ENCODE measurements around the gene SRD5A1.

Gene SRD5A1

DNA sequence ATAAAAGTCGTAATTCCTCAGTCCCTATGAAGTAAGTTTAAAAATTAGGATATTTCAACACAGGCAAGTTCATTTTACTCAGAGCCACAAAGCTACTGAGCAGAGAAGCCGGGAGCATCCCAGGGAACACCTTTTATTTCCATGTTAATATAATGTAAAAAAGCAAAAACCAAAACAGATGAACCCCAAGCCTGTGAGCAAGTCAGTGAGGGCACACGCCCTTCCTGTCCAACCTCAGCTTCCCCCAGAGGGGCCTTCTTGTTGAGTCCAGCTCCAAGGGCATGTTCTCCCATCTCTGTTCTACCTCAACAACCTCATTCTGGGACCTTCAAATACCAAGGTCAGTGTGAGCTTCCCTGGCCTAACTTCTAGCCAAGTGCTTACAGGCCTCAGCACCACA is 25.2 kb upstream of the SRD5A1 start:
- H3K4me3 ChIP-seq (ENCODE audit: low read length) = no peak overlapping the region
- H3K4me1 ChIP-seq (ENCODE audit: low read length) = no peaks in the 10 kb centered on the region
- H3K27ac ChIP-seq (ENCODE audit: low read length) = no peak overlapping the region
- no peaks in the 10 kb centered on the region for H3K27me3 ChIP-seq (replicated peaks; ENCODE audit: insufficient read depth, low read length)
- H3F3A ChIP-seq (ENCODE audit: insufficient read depth, low read length) = no peaks in the 10 kb centered on the region
- peaks cover 7% of the 10 kb centered on the region; the same call in 1 of the 2 replicates for H4K20me1 ChIP-seq (ENCODE audit: insufficient read depth, low read length)
- no peaks in the 10 kb centered on the region for H3K9me2 ChIP-seq (replicated peaks; ENCODE audit: insufficient read depth, low read length)
- H3K79me2 ChIP-seq (ENCODE audit: low read length) = peaks cover 28% of the 10 kb centered on the region
- peaks cover 36% of the 10 kb centered on the region for H3K36me3 ChIP-seq (replicated peaks; ENCODE audit: insufficient read depth, low read length)
- DNase-seq = no peak
- H3K9me3 ChIP-seq (replicated peaks; ENCODE audit: insufficient read depth, low read length) = no peaks in the 10 kb centered on the region
- no peak for TF ChIP-seq EZH2phosphoT487 (IDR thresholded peaks at IDR 0.05; ENCODE audit: low read length)
- TF ChIP-seq EZH2 (optimal IDR thresholded peaks at IDR 0.05; ENCODE audit: low read depth, low read length) = no peak
- TF ChIP-seq, protein P1, sequence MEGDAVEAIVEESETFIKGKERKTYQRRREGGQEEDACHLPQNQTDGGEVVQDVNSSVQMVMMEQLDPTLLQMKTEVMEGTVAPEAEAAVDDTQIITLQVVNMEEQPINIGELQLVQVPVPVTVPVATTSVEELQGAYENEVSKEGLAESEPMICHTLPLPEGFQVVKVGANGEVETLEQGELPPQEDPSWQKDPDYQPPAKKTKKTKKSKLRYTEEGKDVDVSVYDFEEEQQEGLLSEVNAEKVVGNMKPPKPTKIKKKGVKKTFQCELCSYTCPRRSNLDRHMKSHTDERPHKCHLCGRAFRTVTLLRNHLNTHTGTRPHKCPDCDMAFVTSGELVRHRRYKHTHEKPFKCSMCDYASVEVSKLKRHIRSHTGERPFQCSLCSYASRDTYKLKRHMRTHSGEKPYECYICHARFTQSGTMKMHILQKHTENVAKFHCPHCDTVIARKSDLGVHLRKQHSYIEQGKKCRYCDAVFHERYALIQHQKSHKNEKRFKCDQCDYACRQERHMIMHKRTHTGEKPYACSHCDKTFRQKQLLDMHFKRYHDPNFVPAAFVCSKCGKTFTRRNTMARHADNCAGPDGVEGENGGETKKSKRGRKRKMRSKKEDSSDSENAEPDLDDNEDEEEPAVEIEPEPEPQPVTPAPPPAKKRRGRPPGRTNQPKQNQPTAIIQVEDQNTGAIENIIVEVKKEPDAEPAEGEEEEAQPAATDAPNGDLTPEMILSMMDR (IDR thresholded peaks at IDR 0.05; ENCODE audit: low read length) = no peak
- no peak overlapping the region for H2AFZ ChIP-seq (ENCODE audit: low read length)
- no peak overlapping the region for H3K9ac ChIP-seq (ENCODE audit: low read length)
- no peak overlapping the region for H3K4me2 ChIP-seq (ENCODE audit: low read depth, low read length)

DNA sequence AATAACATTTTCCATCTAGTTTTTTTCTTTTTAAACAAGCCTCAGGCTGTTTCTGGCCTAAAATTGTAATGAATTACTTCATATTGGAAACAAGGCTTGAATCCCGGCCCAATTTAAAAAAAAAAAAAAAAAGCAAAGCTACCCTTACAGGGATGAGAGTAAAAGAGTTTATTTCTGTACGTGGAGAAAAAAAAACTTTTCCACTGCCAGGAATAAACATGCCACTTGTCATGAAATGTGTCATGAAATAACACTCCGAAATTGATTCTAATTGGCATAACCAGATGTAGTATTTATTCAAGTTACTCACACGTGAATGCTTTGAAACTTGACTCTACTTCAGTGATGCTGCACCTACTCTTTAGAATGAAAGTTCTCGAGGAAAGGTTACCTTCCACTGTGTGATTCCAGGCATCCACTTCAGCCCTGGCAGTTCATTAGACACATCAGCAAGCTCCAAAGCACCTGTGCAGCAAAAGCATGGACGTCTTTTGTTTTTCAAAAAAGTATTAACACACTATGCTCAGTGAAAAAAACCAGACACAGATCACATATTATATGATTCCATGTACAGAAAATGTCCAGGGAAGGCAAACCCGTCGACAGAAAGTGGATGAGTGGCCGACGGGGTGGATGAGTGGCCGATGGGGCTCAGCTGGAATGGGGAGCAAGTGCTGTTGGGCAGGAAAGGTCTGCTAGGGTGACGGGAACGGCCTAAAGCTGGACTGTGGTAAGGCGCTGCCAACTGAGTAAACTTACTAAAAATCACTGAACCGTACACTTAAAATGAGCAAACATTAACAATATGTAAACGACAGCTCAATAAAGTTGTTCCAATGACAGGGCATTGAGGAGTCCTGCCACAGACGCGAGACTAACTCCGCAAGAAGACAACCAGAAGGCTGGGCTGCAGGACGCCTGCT is 21.6 kb upstream of the SRD5A1 start:
- no peak overlapping the region for H3K4me2 ChIP-seq (ENCODE audit: low read depth, low read length)
- no peak overlapping the region for H3K27ac ChIP-seq (ENCODE audit: low read length)
- no peak overlapping the region for H2AFZ ChIP-seq (ENCODE audit: low read length)
- H3K79me2 ChIP-seq (ENCODE audit: low read length) = peaks cover 61% of the 10 kb centered on the region
- H3K9me2 ChIP-seq (replicated peaks; ENCODE audit: insufficient read depth, low read length) = no peaks in the 10 kb centered on the region
- H3K27me3 ChIP-seq (replicated peaks; ENCODE audit: insufficient read depth, low read length) = no peaks in the 10 kb centered on the region
- H4K20me1 ChIP-seq (ENCODE audit: insufficient read depth, low read length) = peaks cover 13% of the 10 kb centered on the region; the same call in 1 of the 2 replicates
- no peaks in the 10 kb centered on the region for H3K4me1 ChIP-seq (ENCODE audit: low read length)
- TF ChIP-seq EZH2phosphoT487 (IDR thresholded peaks at IDR 0.05; ENCODE audit: low read length) = no peak
- no peak for TF ChIP-seq EZH2 (optimal IDR thresholded peaks at IDR 0.05; ENCODE audit: low read depth, low read length)
- TF ChIP-seq, protein P1 (IDR thresholded peaks at IDR 0.05; ENCODE audit: low read length) = no peak
- H3K36me3 ChIP-seq (replicated peaks; ENCODE audit: insufficient read depth, low read length) = peaks cover 38% of the 10 kb centered on the region
- no peaks in the 10 kb centered on the region for H3K9me3 ChIP-seq (replicated peaks; ENCODE audit: insufficient read depth, low read length)
- no peak overlapping the region for H3K9ac ChIP-seq (ENCODE audit: low read length)
- no peak for DNase-seq
- no peaks in the 10 kb centered on the region for H3F3A ChIP-seq (ENCODE audit: insufficient read depth, low read length)
- H3K4me3 ChIP-seq (ENCODE audit: low read length) = no peak overlapping the region

DNA sequence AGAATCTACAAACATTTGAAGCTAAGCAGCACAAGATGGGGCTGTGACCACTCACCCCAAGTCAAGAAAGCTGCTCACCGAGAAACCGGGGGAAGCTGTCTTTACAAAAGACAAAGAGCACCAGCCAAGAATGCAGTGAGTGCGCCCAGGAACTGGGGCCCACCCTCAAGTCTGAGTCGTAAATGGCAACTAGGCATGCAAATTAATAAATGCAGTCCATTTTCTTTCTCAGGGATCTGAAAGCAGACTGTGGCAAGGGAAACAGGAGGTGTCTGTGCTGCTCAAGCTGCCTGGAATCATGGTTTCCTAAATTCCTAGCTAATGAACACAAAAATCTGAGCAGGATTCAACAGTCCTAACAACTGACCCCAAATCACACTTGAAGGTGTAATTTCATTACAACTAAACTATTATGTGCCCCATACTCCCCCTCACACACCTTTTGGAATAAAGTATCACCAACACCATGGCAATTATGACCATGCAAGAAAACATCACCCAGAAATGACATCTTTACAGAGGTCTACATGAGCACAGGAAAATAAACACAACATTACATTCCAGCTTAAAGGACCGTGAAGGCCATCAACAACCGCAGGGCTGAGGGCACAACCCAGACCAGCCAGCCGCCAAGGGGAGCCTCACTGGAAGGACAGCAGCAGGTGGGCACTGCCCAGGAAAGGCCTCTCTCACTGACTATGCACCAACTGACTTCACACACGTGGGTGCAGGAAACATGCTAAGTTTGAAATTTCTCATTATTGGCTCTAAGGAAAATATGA is 18.0 kb upstream of the SRD5A1 start:
- no peaks in the 10 kb centered on the region for H3K27me3 ChIP-seq (replicated peaks; ENCODE audit: insufficient read depth, low read length)
- TF ChIP-seq EZH2phosphoT487 (IDR thresholded peaks at IDR 0.05; ENCODE audit: low read length) (no peak), EZH2 (optimal IDR thresholded peaks at IDR 0.05; ENCODE audit: low read depth, low read length) (no peak)
- TF ChIP-seq, protein P1 (IDR thresholded peaks at IDR 0.05; ENCODE audit: low read length) = no peak
- no peak for DNase-seq
- peaks cover 13% of the 10 kb centered on the region; the same call in 1 of the 2 replicates for H4K20me1 ChIP-seq (ENCODE audit: insufficient read depth, low read length)
- no peak overlapping the region for H3K4me2 ChIP-seq (ENCODE audit: low read depth, low read length)
- no peak overlapping the region for H3K9ac ChIP-seq (ENCODE audit: low read length)
- H3K27ac ChIP-seq (ENCODE audit: low read length) = no peak overlapping the region
- H3K4me3 ChIP-seq (ENCODE audit: low read length) = no peak overlapping the region
- peaks cover 81% of the 10 kb centered on the region for H3K79me2 ChIP-seq (ENCODE audit: low read length)
- H3K4me1 ChIP-seq (ENCODE audit: low read length) = 0 out of 2 replicates have a peak, but pooled peaks cover 3% of the 10 kb centered on the region
- H3F3A ChIP-seq (ENCODE audit: insufficient read depth, low read length) = no peaks in the 10 kb centered on the region
- no peak overlapping the region for H2AFZ ChIP-seq (ENCODE audit: low read length)
- H3K36me3 ChIP-seq (replicated peaks; ENCODE audit: insufficient read depth, low read length) = peaks cover 44% of the 10 kb centered on the region
- H3K9me2 ChIP-seq (replicated peaks; ENCODE audit: insufficient read depth, low read length) = no peaks in the 10 kb centered on the region
- H3K9me3 ChIP-seq (replicated peaks; ENCODE audit: insufficient read depth, low read length) = no peaks in the 10 kb centered on the region

All from MM.1S (cell line).